GM12892 (cell line): Measurements from ENCODE around the gene CERS6.

Experiments
- POLR2A ChIP-seq: IDR thresholded peaks from 2 replicates; pipeline ENCODE4 v1.6.1; 2011; ENCODE audit warnings: low read depth, low read length, control low read depth
- POLR2AphosphoS5 ChIP-seq: IDR thresholded peaks from 2 replicates; pipeline ENCODE4 v1.6.1; 2011; ENCODE audit warnings: low read depth, low read length, control low read depth
- TAF1 ChIP-seq: IDR thresholded peaks from 2 replicates; pipeline ENCODE4 v1.6.1; 2011; ENCODE audit warnings: low read depth, mild to moderate bottlenecking, control low read depth, low read length, borderline replicate concordance

DNA sequence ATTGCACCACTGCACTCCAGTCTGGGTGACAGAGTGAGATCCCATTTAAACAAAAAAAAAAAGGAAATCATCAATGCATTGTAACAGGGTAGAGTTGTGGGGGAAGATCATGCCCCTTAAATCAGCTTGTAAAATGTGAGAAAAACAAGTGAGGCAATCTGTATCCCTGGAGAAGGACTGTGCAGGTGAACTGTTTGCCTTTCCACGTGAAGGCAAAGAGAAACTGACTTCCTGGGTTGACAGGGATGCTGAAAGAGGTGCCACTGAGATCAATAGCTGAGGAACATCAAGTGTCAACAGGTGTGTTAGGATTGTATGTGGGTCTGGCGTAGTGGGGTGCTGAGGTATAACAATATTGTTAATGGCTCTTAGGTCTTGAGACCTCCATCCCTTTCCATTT lies 48.3 kb downstream of the CERS6 start:
- TF ChIP-seq POLR2AphosphoS5, result no peak
- no peak for TF ChIP-seq POLR2A
- no peak for TF ChIP-seq TAF1
